ENCODE data around the gene HOXA13.
A peak's percentile ranks its signal among the peaks of the same experiment; 100 is the strongest.

The HOXA13 gene

GRCh38 chr7:27215356-27215755 lies 15.5 kb upstream of the HOXA13 start:
- Histone ChIP-seq H2BK12ac (ENCODE audit: low read length) (no peak overlapping the region), H3K23ac (ENCODE audit: low read length) (no peak overlapping the region), H3K9me3 (ENCODE audit: insufficient read depth, low read depth, low read length) (peaks cover 7% of the 10 kb centered on the region), H2BK5ac (ENCODE audit: low read depth, low read length, poor library complexity) (no peak overlapping the region), H3K27ac (ENCODE audit: low read depth, low read length) (no peak overlapping the region), H3K36me3 (ENCODE audit: control insufficient read depth in 1 of 2, insufficient read depth in 2 of 2, low read length in 2 of 2) (no peaks in the 10 kb centered on the region), H3K79me2 (ENCODE audit: control insufficient read depth, insufficient read depth, low read length, poor library complexity) (no peaks in the 10 kb centered on the region), H4K91ac (ENCODE audit: low read depth, low read length) (no peak overlapping the region), H2AK5ac (ENCODE audit: low read length) (no peak overlapping the region), H3K4me3 (ENCODE audit: low read depth, low read length) (no peak overlapping the region), H3K4me2 (ENCODE audit: low read length) (no peak overlapping the region), H3K18ac (ENCODE audit: low read length) (no peak overlapping the region), H3K4ac (ENCODE audit: low read depth, low read length) (no peak overlapping the region), H3K79me1 (ENCODE audit: low read length) (no peaks in the 10 kb centered on the region), H3K27me3 (ENCODE audit: insufficient read depth, low read length) (peaks cover 63% of the 10 kb centered on the region), H3K9ac (ENCODE audit: low read length) (no peak overlapping the region), H3K4me1 (ENCODE audit: control insufficient read depth in 1 of 2, insufficient read depth in 2 of 2, low read length in 2 of 2) (peaks cover 0 to 5% of the 10 kb centered on the region in 2 experiments), H4K8ac (ENCODE audit: low read depth, low read length) (no peak overlapping the region), H3K14ac (ENCODE audit: low read length) (no peak overlapping the region), H4K12ac (ENCODE audit: low read depth, low read length) (no peak overlapping the region), H2AFZ (ENCODE audit: insufficient read depth, low read length, poor library complexity) (no peak overlapping the region), H2BK120ac (ENCODE audit: insufficient read depth, low read length, poor library complexity) (no peak overlapping the region)
- DNase-seq: no peak
- WGBS (ENCODE audit: extremely low coverage, insufficient coverage, insufficient read length): no CpG with 5 or more reads among the region's 2 CpGs

- no peak overlapping the region for H3K4me3 ChIP-seq (ENCODE audit: low read depth, low read length)
- H2BK12ac ChIP-seq (ENCODE audit: low read length): no peak overlapping the region
- H3K9ac ChIP-seq (ENCODE audit: low read length): no peak overlapping the region
- H3K9me3 ChIP-seq (ENCODE audit: insufficient read depth, low read depth, low read length): peaks cover 5% of the 10 kb centered on the region
- peaks cover 0 to 5% of the 10 kb centered on the region in 2 experiments for H3K4me1 ChIP-seq (ENCODE audit: control insufficient read depth in 1 of 2, insufficient read depth in 2 of 2, low read length in 2 of 2)
- no peak overlapping the region for H4K8ac ChIP-seq (ENCODE audit: low read depth, low read length)
- H3K18ac ChIP-seq (ENCODE audit: low read length): no peak overlapping the region
- no peak overlapping the region for H3K27ac ChIP-seq (ENCODE audit: low read depth, low read length)
- H3K4ac ChIP-seq (ENCODE audit: low read depth, low read length): no peak overlapping the region
- no peak overlapping the region for H3K4me2 ChIP-seq (ENCODE audit: low read length)
- no peak overlapping the region for H2AK5ac ChIP-seq (ENCODE audit: low read length)
- no peak overlapping the region for H3K23ac ChIP-seq (ENCODE audit: low read length)
- no peak overlapping the region for H4K91ac ChIP-seq (ENCODE audit: low read depth, low read length)
- H3K14ac ChIP-seq (ENCODE audit: low read length): no peak overlapping the region
- H3K27me3 ChIP-seq (ENCODE audit: insufficient read depth, low read length): peaks cover 57% of the 10 kb centered on the region
- no peaks in the 10 kb centered on the region for H3K36me3 ChIP-seq (ENCODE audit: control insufficient read depth in 1 of 2, insufficient read depth in 2 of 2, low read length in 2 of 2)
- H3K79me1 ChIP-seq (ENCODE audit: low read length): no peaks in the 10 kb centered on the region
- H2BK120ac ChIP-seq (ENCODE audit: insufficient read depth, low read length, poor library complexity): no peak overlapping the region
- no CpG with 5 or more reads among the region's 8 CpGs for WGBS (ENCODE audit: extremely low coverage, insufficient coverage, insufficient read length)
- H2BK5ac ChIP-seq (ENCODE audit: low read depth, low read length, poor library complexity): no peak overlapping the region
- H3K79me2 ChIP-seq (ENCODE audit: control insufficient read depth, insufficient read depth, low read length, poor library complexity): no peaks in the 10 kb centered on the region
- no peak overlapping the region for H4K12ac ChIP-seq (ENCODE audit: low read depth, low read length)
- no peak overlapping the region for H2AFZ ChIP-seq (ENCODE audit: insufficient read depth, low read length, poor library complexity)
- DNase-seq: no peak
Measured at GRCh38 chr7:27214239-27214950, 14.5 kb upstream of the HOXA13 start.

GRCh38 chr7:27213433-27214238 lies 13.7 kb upstream of the HOXA13 start:
- no peak overlapping the region for H4K91ac ChIP-seq (ENCODE audit: low read depth, low read length)
- H3K18ac ChIP-seq (ENCODE audit: low read length): no peak overlapping the region
- H2AFZ ChIP-seq (ENCODE audit: insufficient read depth, low read length, poor library complexity): no peak overlapping the region
- peaks cover 60% of the 10 kb centered on the region for H3K27me3 ChIP-seq (ENCODE audit: insufficient read depth, low read length)
- H3K4me1 ChIP-seq (ENCODE audit: control insufficient read depth in 1 of 2, insufficient read depth in 2 of 2, low read length in 2 of 2): peaks cover 0 to 5% of the 10 kb centered on the region in 2 experiments
- DNase-seq: no peak
- H3K4me2 ChIP-seq (ENCODE audit: low read length): no peak overlapping the region
- no peak overlapping the region for H3K14ac ChIP-seq (ENCODE audit: low read length)
- no peak overlapping the region for H3K4ac ChIP-seq (ENCODE audit: low read depth, low read length)
- no peak overlapping the region for H2AK5ac ChIP-seq (ENCODE audit: low read length)
- H3K9me3 ChIP-seq (ENCODE audit: insufficient read depth, low read depth, low read length): peaks cover 5% of the 10 kb centered on the region
- no peak overlapping the region for H3K9ac ChIP-seq (ENCODE audit: low read length)
- peak overlapping the region; percentile 11 for H2BK12ac ChIP-seq (ENCODE audit: low read length)
- no peak overlapping the region for H4K8ac ChIP-seq (ENCODE audit: low read depth, low read length)
- no peak overlapping the region for H3K23ac ChIP-seq (ENCODE audit: low read length)
- H3K4me3 ChIP-seq (ENCODE audit: low read depth, low read length): no peak overlapping the region
- H3K27ac ChIP-seq (ENCODE audit: low read depth, low read length): no peak overlapping the region
- no CpG with 5 or more reads among the region's 50 CpGs for WGBS (ENCODE audit: extremely low coverage, insufficient coverage, insufficient read length)
- no peaks in the 10 kb centered on the region for H3K79me1 ChIP-seq (ENCODE audit: low read length)
- no peak overlapping the region for H2BK120ac ChIP-seq (ENCODE audit: insufficient read depth, low read length, poor library complexity)
- no peak overlapping the region for H2BK5ac ChIP-seq (ENCODE audit: low read depth, low read length, poor library complexity)
- no peaks in the 10 kb centered on the region for H3K79me2 ChIP-seq (ENCODE audit: control insufficient read depth, insufficient read depth, low read length, poor library complexity)
- H3K36me3 ChIP-seq (ENCODE audit: control insufficient read depth in 1 of 2, insufficient read depth in 2 of 2, low read length in 2 of 2): no peaks in the 10 kb centered on the region
- peak overlapping the region; percentile 19 for H4K12ac ChIP-seq (ENCODE audit: low read depth, low read length)

- Histone ChIP-seq H4K8ac (ENCODE audit: low read depth, low read length) (no peak overlapping the region), H3K4me1 (ENCODE audit: control insufficient read depth in 1 of 2, insufficient read depth in 2 of 2, low read length in 2 of 2) (peaks cover 0 to 5% of the 10 kb centered on the region in 2 experiments), H3K23ac (ENCODE audit: low read length) (no peak overlapping the region), H3K18ac (ENCODE audit: low read length) (no peak overlapping the region), H2BK12ac (ENCODE audit: low read length) (peak overlapping the region; percentile 11), H3K27me3 (ENCODE audit: insufficient read depth, low read length) (peaks cover 69% of the 10 kb centered on the region), H3K79me1 (ENCODE audit: low read length) (no peaks in the 10 kb centered on the region), H3K9ac (ENCODE audit: low read length) (no peak overlapping the region), H3K4ac (ENCODE audit: low read depth, low read length) (no peak overlapping the region), H2BK120ac (ENCODE audit: insufficient read depth, low read length, poor library complexity) (no peak overlapping the region), H4K91ac (ENCODE audit: low read depth, low read length) (no peak overlapping the region), H3K27ac (ENCODE audit: low read depth, low read length) (no peak overlapping the region), H3K36me3 (ENCODE audit: control insufficient read depth in 1 of 2, insufficient read depth in 2 of 2, low read length in 2 of 2) (no peaks in the 10 kb centered on the region), H3K4me2 (ENCODE audit: low read length) (no peak overlapping the region), H3K9me3 (ENCODE audit: insufficient read depth, low read depth, low read length) (peaks cover 5% of the 10 kb centered on the region), H2AFZ (ENCODE audit: insufficient read depth, low read length, poor library complexity) (no peak overlapping the region), H3K4me3 (ENCODE audit: low read depth, low read length) (no peak overlapping the region), H2BK5ac (ENCODE audit: low read depth, low read length, poor library complexity) (no peak overlapping the region), H4K12ac (ENCODE audit: low read depth, low read length) (no peak overlapping the region), H3K14ac (ENCODE audit: low read length) (no peak overlapping the region), H3K79me2 (ENCODE audit: control insufficient read depth, insufficient read depth, low read length, poor library complexity) (no peaks in the 10 kb centered on the region), H2AK5ac (ENCODE audit: low read length) (no peak overlapping the region)
- no peak for DNase-seq
- no CpG with 5 or more reads among the region's 52 CpGs for WGBS (ENCODE audit: extremely low coverage, insufficient coverage, insufficient read length)
Measured at GRCh38 chr7:27212497-27213432, 12.9 kb upstream of the HOXA13 start.
